GDM1 (cell line): ENCODE measurements around the gene SEZ6L.

Experiments
- DNase-seq: peaks from one replicate; lab custom pipeline; 2025; lab: John Stamatoyannopoulos, UW

Gene SEZ6L

DNA sequence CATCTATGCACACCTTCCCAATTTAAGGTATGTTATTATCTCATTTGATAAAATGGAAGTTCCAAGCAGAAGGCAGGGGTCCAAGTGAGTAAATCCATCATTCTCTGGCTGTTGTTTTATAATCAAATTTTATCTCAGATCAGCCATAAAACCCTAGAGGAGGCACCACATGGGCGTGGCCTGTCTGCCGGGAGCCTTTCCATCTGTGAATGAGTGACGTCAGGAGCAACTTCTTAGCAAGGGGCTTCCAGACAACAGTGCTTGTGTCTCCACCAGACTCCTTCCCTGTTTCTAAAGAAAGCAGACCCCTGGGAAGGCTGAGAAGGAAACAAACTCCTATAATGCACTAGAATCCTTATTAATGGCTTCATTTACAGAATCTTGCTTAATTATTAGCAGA lies 13.5 kb downstream of the SEZ6L start:
- no peak for DNase-seq

DNA sequence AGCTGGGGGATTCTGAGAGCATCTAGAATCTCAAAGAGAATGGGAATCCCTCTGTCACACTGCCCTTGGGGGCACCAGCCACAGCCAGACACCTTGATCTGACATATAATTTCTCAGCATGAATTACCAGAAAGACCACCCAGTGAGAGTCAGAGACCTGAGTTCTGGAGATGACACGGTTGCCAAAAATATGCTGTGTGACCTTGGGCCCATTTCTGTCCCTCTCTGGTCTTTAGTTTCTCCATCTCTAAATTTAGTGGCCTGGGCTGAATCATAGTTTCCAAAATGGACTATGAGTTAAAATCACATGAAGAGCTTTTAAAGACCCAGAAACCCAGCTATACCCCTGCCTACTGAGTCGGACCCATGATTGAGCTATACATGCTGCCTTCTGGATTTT lies 15.9 kb downstream of the SEZ6L start:
- no peak for DNase-seq

DNA sequence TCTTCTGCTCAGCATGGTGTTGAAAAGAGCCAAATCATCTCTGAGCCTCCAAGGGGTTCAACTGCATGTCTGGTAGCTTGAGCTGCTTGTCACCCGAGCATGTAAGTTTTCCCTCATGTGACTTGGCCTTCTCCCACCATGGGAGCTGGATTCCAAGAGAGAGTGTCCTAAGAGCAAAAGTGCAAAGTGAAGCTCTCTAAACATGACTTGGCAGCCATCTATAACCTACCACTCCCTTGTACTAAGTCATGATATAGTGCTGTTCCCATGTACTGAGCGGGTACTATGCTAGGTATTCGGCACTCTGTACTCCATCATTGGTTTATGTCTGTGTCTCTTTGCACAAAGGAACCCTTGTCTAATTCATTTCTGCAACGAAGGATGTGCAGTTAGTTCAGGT lies 19.1 kb downstream of the SEZ6L start:
- no peak for DNase-seq

DNA sequence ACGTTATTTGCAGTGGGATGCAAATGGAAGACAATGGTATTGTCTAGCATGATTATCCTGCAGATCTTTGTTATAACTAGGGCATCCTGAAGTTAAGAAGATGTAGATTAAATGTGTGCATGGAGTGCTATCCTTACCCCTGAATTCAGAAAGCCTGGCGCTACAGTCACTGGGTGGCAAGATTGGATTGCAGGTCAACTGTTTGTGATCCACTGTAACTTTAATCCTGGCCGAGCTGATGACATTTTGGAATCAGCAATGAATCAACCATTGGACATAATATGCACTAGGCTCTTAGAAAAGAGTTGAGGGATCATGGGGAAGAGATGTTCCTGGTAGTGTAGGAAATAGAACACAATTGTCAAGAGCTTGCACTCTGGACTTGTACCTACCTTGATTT lies 25.1 kb downstream of the SEZ6L start:
- DNase-seq = no peak

DNA sequence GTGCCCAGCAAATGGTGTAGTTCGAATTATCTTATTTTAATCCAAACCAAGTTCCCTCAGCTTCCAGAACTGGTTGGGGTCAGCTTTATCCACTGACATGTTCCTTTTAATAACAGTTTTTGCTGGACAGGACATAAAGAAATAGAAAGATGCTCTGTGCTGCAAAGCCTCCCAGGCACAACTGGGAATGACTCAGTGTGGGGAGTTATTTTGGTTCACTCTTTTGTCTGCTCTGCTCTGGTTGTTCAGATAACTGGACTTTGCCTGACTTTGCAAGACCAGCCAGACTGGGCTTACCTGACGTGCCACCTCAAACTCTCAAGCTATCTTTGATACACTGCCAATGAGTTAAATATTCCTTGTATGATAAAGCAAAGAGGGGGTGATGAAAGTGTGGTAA lies 25.6 kb downstream of the SEZ6L start:
- no peak for DNase-seq

DNA sequence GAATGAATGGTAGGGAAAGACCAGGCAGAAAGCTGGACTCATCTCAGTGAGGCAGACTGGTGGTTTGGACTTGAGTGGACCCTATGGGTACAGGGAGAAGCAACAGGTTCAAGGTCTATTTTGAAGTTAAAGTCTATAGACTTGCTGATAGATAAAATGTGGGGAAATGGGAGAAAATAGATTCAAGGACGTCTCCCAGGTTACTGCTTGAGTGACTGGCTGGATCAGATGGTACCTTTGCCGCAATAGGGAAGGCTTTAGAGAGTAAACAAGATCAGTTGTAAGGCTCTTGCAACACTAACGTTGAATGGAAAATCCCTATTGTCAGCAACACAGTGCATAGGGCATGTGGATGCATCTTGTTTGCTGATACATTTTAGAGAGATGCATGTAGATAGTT lies 27.4 kb downstream of the SEZ6L start:
- no peak for DNase-seq

DNA sequence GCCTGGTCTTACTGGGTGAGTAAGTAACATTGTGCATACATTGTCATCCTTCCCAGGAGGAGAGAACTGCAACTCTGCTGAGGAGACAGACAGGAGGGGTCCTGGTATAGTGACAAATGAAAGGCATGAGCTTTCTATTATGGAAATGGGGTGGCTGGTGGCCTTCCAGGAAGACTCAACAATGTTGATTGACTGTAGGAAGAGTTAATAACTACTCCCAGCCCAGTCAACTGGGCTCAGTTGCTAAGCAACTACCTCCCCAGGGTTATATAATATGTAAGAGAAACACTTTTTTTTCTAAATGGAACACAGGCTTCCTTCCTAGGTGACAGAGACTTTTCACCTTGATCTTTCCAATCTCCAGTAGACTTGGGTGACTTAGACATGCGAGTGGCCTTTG lies 28.2 kb downstream of the SEZ6L start:
- no peak for DNase-seq

DNA sequence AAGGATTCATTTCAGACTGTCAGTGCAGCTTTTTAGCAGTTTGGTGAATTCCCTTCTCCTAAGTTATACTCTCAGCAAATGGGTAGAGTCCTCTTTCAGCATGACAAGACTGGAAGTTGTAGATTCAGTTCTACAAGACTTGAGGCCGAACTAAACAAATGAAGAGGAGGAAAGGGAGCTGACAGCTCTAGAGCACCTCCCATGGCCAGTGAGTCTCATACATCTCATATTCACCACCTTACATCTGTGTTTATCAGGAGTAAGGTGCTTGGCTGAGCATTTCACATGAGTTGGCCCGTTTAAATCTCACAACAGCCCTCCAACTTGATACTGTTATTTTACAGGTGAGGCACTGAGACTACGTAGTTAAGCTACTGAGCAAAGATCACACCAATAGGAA lies 30.4 kb downstream of the SEZ6L start:
- DNase-seq = no peak

DNA sequence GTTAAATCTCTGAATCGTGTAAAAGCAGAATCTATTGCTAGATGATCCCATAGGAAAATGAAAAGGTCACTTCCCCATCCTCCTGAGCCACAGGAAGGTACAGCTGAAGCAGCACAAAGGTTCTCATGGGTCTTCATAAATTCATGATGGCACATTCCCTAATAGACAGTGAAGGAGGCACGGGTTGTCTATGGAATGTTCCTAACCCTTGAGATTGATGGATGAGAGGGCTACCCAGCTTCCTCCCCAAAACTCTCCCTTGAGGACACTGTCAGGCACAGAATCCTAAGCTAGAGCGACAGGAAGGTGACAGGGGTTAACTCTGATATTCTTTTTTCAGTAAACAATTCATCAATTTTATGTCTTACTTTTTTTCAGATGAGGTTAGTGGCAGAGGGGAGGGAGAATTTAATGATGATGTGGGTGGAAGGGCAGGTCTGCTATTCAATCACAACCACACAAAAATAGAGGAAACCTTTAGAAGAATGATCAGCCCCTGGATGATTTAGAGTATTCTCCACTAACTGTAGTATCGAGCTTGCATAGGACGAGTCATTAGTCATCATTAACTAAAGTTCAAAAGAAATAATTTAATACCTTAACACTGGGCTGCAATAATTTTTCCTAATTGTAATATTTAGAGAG lies 33.1 kb downstream of the SEZ6L start:
- no peak for DNase-seq

DNA sequence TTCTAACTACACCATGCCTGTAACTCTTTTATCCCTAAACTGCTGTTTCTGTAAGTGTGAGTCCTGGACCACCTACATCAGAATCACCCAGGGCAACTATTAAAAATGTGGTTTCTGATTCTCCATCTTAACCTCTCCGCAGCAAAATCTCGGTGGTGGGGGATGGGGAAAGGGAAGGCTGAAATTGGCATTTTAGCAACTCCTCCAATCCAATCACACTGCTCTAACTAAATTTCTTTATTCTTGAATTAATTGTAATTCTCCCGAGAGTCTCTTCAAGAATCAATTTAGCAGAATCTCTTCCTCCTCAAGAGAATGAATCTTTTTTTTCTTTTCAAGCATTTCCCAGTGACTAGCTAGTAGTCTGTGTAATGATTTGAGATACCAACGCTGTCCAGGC lies 36.2 kb downstream of the SEZ6L start:
- DNase-seq = no peak

DNA sequence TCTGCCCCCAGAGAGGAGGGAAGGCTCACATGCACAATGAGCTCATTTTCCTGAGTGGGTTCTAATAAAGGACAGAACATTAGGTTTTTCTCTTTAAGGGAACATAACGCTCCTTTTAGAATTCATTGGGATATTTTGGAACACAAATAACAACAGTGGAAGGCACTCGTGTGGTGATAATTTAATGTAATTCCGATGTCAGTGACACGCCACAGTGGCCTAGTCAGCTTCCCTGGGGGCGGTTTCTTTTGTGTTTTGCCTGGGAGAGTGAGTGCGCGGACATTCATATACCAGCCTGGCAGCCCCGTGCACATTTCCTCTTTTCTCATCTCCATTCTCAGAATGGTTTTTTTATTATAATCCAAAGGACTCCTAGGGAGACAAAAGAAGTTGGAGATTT lies 41.1 kb downstream of the SEZ6L start:
- no peak for DNase-seq

DNA sequence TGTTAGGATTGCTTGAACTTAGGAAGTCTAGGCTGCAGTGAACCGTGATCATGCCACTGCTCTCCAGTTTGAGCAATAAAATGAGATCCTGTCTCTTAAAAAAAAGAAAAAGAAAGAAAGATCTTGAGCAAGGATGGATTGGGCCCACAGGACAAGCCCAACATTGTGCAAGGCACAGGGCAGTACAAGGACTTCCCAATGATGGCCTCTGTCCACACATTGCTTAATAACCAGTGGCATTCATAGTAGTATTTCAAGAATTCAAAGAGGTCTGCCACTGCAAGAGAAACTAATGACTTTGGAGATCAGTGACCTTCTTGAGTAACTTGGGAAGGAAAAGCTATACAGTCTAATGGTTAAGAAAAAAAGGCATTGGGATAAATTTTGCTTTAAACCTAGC lies 44.6 kb downstream of the SEZ6L start:
- no peak for DNase-seq

DNA sequence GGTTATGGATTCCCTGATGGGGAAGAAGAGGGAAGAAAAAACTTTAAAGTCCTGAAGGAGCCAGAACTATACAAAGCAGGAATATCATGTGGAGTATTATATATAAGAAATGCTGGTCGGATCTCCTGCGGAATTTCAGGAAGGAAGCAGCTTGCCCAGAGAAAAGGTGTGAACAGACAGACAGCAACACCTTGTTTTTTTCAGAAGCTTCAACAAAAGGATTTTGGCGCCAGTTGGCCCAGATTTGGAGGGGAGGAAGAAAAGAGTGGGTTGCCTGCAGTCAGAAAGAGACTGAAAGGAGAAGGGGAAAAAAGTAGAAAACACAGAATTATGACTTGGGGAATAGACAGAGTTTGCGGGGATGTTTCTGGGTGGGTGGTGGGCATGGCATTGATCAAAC lies 45.2 kb downstream of the SEZ6L start:
- DNase-seq = no peak

DNA sequence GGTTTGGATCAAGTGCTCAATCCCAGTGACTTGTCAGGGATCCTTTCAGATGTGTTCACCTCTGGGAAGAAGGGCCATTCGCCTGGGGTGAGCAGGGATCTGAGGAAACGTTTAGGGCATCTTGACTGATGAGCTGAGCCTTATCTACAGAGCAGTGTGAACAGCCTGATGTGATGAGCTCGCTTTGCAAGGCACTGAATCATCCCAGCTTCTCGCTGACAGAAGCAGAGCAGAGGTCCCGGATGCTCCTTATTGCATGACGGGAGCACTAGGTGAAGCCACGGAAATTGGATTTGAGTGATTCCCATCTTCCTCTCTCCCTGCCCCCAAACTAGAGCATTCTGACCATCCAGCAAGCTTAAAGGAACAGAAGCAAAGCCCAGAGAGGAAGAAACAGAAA lies 46.5 kb downstream of the SEZ6L start:
- DNase-seq = no peak

DNA sequence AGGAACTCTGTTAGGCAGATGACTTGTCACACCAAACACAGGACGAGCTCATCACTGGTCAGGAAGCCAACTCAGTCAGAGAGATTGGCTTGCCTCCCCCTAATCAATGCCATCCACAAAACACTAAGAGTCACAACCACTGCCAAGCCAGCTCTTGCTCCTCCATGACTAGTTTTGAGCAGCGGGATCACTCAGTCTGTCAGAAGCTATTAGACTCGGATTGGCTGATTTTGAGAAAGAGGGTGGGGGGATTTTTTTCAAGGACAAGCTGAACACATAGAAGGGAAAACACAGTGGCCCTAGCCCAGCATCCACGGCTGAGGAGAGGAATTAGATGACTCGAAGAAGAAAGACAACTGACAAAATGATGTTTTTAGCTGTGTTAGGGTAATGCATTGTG lies 55.9 kb downstream of the SEZ6L start:
- no peak for DNase-seq

DNA sequence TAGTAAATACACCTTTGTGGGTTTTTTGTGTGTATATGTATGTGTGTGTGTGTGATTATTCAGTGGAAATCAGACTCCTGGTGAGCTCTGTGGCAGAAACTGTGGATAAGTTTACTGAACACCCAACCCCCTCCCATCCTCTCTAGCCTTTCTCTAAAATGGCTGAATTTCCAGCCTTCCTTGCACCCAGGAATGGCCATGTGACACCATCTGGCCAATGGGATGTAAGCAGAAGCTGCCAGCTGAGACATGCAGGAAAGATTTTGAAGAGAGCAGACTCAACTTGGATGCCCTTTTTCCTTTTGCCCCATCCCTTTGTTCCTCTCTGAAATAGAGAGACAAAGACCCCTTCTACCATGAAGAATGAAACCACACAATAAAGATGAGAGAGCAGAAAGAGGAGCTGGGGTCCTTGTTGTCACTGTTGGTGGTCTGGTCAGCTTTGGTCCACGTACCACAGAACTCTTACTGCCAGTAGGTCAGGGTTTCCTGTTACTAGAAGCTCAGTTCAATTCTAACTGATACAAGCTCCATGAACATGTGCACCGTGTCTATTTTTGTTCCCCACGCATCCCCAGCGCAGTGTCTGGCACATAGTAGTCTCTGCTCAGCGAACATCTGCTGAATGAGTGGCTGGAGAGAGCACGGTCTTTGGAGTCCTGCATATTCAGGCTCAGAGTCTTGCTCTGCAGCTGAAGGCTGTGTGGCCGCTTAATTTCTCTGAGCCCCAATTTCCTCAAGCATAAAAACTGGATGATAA lies 57.5 kb downstream of the SEZ6L start:
- DNase-seq = no peak

DNA sequence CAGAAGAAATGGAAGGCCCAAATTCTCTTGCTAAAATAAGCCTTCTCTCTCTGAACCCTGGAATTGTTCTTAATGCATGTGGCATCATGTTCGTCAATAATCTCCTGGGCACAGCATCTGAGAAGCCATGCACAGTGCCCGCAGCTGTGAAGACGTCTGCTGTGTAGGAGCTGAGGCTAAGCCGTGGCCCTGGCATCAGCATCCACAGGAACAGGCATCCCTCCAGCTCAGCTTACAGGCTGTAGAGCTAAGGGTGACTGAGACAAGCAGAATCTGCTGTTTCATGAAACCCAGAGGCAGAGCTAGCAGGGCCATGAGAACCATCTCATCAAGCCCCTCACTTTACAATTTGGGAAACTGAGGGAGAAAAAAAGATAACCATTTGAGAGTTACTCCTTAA lies 60.6 kb downstream of the SEZ6L start:
- DNase-seq = no peak

DNA sequence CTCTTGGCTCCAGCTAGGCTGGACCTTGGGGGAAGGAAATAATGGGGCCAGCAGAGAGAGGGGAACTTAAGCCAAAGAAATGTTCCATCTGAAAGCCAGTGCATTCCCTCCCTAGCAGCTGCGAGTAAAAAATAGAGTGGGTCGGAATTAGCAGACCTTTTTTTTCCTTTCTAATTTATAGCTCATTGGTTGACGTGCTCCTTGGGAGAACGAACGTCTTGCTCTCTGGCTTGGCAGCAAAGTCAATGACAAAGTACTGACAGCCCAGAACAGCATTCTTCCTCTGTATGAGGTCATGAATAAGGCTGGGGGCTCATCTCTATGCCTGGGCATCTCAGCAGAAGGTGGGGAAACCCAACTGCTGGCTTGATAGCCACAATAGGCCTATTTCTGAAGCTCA lies 65.0 kb downstream of the SEZ6L start:
- DNase-seq = no peak

DNA sequence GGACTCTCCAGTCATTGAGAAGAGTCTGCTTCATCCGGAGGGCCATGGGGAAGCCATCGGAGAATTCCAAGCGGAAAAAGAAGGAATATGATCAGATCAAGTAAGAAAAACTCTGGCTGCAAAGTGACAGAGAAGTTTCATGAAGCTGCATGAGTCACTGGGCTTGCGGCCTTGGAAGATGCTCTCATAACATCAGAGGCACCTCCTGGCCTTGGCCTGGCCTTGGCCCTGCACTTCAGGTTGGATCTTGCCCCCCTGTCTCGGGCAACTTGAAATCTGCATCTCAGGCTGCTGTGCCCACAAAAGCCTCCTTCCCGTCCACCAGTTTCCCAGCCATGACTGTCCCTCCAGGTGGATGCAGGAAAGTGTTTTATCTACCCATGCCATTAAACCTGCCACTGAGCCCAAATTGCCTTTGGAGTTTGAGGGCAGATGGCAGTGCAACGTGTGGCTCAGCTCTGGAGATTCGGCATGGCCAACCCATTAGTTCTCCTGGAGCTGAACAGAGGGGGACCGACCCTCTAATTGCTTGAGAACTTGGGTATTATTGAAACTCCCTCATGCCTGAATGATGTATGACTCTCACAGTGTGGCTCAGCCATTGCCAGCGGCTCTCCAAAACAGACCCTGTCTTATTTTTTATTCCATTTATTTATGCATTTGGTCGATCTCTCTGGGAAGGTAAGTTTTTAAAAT lies 66.7 kb downstream of the SEZ6L start:
- no peak for DNase-seq

DNA sequence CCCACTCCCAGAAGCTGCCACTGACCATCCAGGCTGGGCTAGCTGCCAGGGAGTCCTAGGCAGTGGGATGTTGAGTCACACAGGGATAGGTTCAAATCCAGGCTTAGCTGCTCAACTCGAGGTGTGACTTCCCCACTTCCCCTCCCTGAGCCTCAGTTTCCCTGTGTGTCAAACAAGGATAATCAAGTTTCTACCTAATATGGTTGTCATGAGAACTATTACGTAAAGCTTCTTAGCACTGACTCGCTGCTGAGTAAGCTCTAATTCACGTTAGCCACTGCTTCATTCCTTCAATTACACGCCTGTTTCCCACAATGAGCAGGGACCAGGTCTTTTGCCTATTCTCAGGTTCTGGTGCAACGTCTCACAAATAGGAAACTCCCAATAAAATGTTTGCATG lies 67.7 kb downstream of the SEZ6L start:
- no peak for DNase-seq

DNA sequence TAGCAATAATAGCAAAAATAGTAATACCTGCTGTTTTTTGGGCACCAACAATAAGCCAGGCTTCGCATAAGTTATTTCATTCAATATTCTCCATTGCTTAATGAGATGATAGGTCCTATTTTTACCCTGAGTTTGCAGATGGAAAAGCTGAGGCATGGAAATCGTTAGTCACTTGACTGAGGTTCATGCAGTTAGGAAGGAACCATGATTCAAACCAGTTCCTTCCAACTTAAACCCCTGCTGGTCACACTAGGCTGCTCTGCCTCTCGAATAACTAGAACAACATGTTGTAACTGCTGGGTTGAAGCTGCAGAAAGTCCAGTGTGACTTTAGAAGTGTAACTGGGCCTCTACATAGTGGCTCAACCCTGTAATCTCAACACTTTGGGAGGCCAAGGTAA lies 69.3 kb downstream of the SEZ6L start:
- no peak for DNase-seq

DNA sequence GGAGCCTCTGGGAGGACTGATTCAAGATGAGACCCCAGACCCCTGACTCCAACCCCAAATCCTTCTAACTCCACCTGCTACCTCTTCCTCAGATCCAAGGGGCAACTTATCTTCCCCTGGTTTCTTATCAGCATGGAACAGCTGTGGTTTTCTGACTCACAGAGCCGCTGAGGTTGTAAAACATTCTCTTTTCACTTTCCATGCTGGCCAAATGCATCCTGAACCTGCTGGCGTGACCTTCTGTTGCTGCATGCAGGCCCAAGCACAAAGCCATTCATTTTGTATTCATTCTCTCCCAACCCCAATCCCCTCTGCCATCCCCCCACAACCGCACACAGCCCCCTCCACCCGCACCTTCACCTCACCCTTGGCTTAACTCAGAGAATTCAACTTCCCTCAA lies 70.3 kb downstream of the SEZ6L start:
- DNase-seq = no peak

DNA sequence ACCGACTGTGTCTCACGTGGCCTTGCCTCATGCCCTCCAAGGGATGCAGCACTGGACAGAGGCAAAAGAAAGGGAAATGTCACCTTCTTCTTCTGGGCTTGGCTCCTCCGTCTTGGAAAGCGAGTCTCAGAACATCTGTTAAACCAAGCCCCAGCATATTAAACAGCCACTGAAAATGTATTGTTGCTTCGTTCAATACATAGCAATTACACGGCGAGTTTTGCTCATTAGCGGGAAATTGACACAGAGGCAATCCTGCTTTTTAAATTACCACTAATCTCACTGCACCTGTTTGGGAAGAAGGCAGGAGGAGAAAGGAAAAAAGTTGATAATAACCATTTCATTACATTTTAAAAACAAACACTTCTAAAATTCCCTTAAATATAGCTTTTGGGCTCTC lies 72.1 kb downstream of the SEZ6L start:
- no peak for DNase-seq

DNA sequence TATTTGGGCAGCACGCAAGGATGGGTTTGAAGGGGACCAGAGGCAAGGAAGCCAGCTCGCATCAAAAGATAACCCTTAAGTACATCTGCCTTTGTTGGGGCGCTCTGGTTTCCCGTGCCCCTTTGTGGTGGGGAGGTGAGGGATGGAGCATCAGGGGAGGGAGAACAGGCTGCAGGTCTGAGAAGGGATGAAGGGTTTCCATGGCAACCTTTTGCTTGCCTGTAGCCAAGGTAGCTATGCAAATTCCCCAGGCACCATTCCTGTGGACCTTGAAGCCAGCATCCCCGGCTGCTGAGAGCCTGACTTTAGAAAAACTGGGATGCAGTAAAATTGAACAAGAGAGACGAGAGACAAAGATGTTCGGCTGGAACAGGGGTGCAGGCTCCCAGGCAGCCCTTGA lies 75.7 kb downstream of the SEZ6L start:
- DNase-seq = no peak
